ENCODE data around the gene DLGAP5.

The DLGAP5 gene

GRCh38 chr14:55191203-55192053 lies at the start of gene DLGAP5:
Gene DLGAP5, minus strand, starts transcription at chr14:55191585. Its CDS starts 2,406 bp downstream, at chr14:55189179.
- peak; percentile 89 for DNase-seq (ENCODE audit: low read depth)

- no peak for DNase-seq (ENCODE audit: low read depth)
These were observed 49.3 kb upstream of the DLGAP5 start for GRCh38 chr14:55240526-55241178.

GRCh38 chr14:55239320-55239719 lies 47.9 kb upstream of the DLGAP5 start:
- no peak for DNase-seq (ENCODE audit: low read depth)

- DNase-seq (ENCODE audit: low read depth) = no peak
These were observed 46.8 kb upstream of the DLGAP5 start for GRCh38 chr14:55238019-55238680.

- DNase-seq (ENCODE audit: low read depth) = no peak
These were observed 42.2 kb upstream of the DLGAP5 start for GRCh38 chr14:55233591-55233990.

- DNase-seq (ENCODE audit: low read depth) = no peak
These were observed 36.9 kb upstream of the DLGAP5 start for GRCh38 chr14:55228261-55228660.

GRCh38 chr14:55223364-55223763 lies 32.0 kb upstream of the DLGAP5 start:
- no peak for DNase-seq (ENCODE audit: low read depth)

GRCh38 chr14:55221968-55222367 lies 30.6 kb upstream of the DLGAP5 start:
- DNase-seq (ENCODE audit: low read depth) = no peak

GRCh38 chr14:55221186-55221585 lies 29.8 kb upstream of the DLGAP5 start:
- peak; percentile 47 for DNase-seq (ENCODE audit: low read depth)

GRCh38 chr14:55220230-55220629 lies 28.8 kb upstream of the DLGAP5 start:
- DNase-seq (ENCODE audit: low read depth) = no peak

- DNase-seq (ENCODE audit: low read depth) = no peak
These were observed 21.2 kb upstream of the DLGAP5 start for GRCh38 chr14:55212634-55213033.

GRCh38 chr14:55207832-55208231 lies 16.4 kb upstream of the DLGAP5 start:
- DNase-seq (ENCODE audit: low read depth) = no peak

- no peak for DNase-seq (ENCODE audit: low read depth)
These were observed 14.8 kb upstream of the DLGAP5 start for GRCh38 chr14:55206175-55206693.

GRCh38 chr14:55201219-55202101 lies 10.1 kb upstream of the DLGAP5 start:
- DNase-seq (ENCODE audit: low read depth) = no peak

GRCh38 chr14:55200651-55201050 lies 9.3 kb upstream of the DLGAP5 start:
- no peak for DNase-seq (ENCODE audit: low read depth)

GRCh38 chr14:55198749-55199148 lies 7.4 kb upstream of the DLGAP5 start:
- DNase-seq (ENCODE audit: low read depth) = no peak

GRCh38 chr14:55194656-55195355 lies 3.4 kb upstream of the DLGAP5 start:
- no peak for DNase-seq (ENCODE audit: low read depth)

- no peak for DNase-seq (ENCODE audit: low read depth)
These were observed 753 bp upstream of the DLGAP5 start for GRCh38 chr14:55192054-55192621.

GRCh38 chr14:55190906-55191202 lies 531 bp downstream of the DLGAP5 start:
- DNase-seq (ENCODE audit: low read depth) = no peak

GRCh38 chr14:55188686-55189295 lies 2.6 kb downstream of the DLGAP5 start:
- DNase-seq (ENCODE audit: low read depth) = peak; percentile 24

All from GM04503 (cell line).